ENCODE data around the gene NCEH1.

NCEH1 gene

DNA sequence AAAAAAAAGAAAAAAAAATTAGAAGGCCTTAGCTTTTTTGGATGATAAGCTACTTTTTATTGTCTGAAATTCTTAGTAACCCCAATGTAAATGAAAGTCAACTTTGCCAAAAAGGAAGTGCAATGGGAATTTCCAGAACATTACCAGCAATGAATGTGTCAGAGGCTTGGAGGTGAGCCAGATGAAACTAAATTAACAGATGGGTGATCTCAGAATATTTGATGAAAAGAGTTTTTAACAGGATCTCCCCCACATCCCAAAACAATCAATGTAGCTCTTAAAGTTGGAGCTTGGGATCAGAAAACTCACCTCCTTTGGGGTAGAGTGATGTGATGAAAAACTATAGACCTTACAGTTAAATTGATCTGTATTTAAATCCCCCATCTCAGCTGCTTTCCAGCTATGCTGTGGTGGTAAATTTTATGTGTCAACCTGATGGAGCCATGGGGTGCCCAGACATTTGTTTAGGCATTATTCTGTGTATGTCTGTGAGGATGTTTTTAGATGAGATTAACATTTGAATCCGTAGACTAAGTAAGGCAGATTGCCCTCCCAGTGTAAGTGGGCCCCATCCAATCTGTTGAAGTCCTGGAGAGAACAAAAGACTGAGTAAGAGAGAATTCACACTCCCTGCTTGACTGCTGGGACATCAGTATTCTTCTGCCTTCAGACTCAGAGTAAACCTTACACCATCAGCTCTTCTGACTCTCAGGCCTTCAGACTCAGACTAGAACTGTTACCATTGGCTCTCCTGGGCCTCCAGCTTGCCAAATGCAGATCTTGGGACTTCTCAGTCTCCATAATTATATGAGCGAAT is 103.4 kb downstream of the NCEH1 start:
- ChIA-PET POLR2A (ENCODE audit: low non-redundant PET) (no interaction called here), CTCF (interaction anchor here (0.6 to 2.6 kb wide), 4 partner anchors 11 to 147 kb away, joined by 3 to 11 read pairs (median 4); no protein-coding TSS in a partner anchor)
- no peak for TF ChIP-seq CTCF (conservative IDR thresholded peaks at IDR 0.05; ENCODE audit: low read depth)
- DNase-seq (ENCODE audit: low spot score), result peak; percentile 54
- H3K27ac ChIP-seq, result peak overlapping the region; percentile 77

GRCh38 chr3:172606021-172606420 is 104.8 kb downstream of the NCEH1 start:
- H3K27ac ChIP-seq, result no peak overlapping the region
- CTCF ChIA-PET, result interaction anchor here (0.6 to 1.0 kb wide), 3 partner anchors 17 to 746 kb away, joined by 3 to 4 read pairs (median 3); no protein-coding TSS in a partner anchor
- POLR2A ChIA-PET (ENCODE audit: low non-redundant PET), result no interaction called here
- DNase-seq (ENCODE audit: low spot score), result no peak
- no peak for TF ChIP-seq CTCF (conservative IDR thresholded peaks at IDR 0.05; ENCODE audit: low read depth)

GRCh38 chr3:172604895-172605646 is 105.8 kb downstream of the NCEH1 start:
- H3K27ac ChIP-seq, result no peak overlapping the region
- CTCF ChIA-PET, result interaction anchor here (0.6 kb wide), 1 partner anchor 745 kb away, joined by 3 read pairs; no protein-coding TSS in a partner anchor
- POLR2A ChIA-PET (ENCODE audit: low non-redundant PET), result no interaction called here
- TF ChIP-seq CTCF (conservative IDR thresholded peaks at IDR 0.05; ENCODE audit: low read depth), result no peak
- no peak for DNase-seq (ENCODE audit: low spot score)

GRCh38 chr3:172601066-172601832 is 109.6 kb downstream of the NCEH1 start:
- no peak for TF ChIP-seq CTCF (conservative IDR thresholded peaks at IDR 0.05; ENCODE audit: low read depth)
- ChIA-PET POLR2A (ENCODE audit: low non-redundant PET) (no interaction called here), CTCF (interaction anchor here (0.6 to 1.1 kb wide), 4 partner anchors 51 to 431 kb away, joined by 3 read pairs; partner anchors contain the start of gene NCEH1)
- no peak for DNase-seq (ENCODE audit: low spot score)
- no peak overlapping the region for H3K27ac ChIP-seq

- POLR2A ChIA-PET (ENCODE audit: low non-redundant PET), result no interaction called here
- CTCF ChIA-PET, result interaction anchor here (0.6 kb wide), 1 partner anchor 431 kb away, joined by 3 read pairs; no protein-coding TSS in a partner anchor
- no peak overlapping the region for H3K27ac ChIP-seq
- no peak for TF ChIP-seq CTCF (conservative IDR thresholded peaks at IDR 0.05; ENCODE audit: low read depth)
- no peak for DNase-seq (ENCODE audit: low spot score)
Measured at GRCh38 chr3:172600644-172601065, 110.2 kb downstream of the NCEH1 start.

DNA sequence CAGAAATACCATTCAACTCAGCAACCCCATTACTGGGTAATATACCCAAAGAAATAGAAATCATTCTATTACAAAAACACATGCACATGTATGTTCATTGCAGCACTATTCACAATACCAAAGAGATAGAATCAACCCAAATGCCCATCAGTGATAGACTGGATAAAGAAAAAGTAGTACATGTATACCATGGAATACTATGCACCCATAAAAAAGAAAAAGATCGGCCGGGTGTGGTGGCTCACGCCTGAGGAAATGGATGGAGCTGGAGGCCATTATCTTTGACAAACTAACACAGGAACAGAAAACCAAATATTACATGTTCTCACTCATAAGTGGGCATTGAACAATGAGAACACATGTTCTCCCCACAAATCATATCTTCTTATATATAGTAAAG is 112.0 kb downstream of the NCEH1 start:
- POLR2A ChIA-PET (ENCODE audit: low non-redundant PET), result no interaction called here
- no peak overlapping the region for H3K27ac ChIP-seq
- CTCF ChIA-PET, result no interaction called here
- no peak for DNase-seq (ENCODE audit: low spot score)
- no peak for TF ChIP-seq CTCF (conservative IDR thresholded peaks at IDR 0.05; ENCODE audit: low read depth)

Measured in RWPE1 (cell line).